ENCODE results near the gene HOXA9. TPM values are rescaled to one million over a fixed set of nuclear protein-coding genes. Genes with fewer than 3 reads are reported as not detected.

The HOXA9 gene
- total and polyA plus RNA-seq, 10 donors, result 0.46 to 3.0 (median 0.98) TPM

DNA sequence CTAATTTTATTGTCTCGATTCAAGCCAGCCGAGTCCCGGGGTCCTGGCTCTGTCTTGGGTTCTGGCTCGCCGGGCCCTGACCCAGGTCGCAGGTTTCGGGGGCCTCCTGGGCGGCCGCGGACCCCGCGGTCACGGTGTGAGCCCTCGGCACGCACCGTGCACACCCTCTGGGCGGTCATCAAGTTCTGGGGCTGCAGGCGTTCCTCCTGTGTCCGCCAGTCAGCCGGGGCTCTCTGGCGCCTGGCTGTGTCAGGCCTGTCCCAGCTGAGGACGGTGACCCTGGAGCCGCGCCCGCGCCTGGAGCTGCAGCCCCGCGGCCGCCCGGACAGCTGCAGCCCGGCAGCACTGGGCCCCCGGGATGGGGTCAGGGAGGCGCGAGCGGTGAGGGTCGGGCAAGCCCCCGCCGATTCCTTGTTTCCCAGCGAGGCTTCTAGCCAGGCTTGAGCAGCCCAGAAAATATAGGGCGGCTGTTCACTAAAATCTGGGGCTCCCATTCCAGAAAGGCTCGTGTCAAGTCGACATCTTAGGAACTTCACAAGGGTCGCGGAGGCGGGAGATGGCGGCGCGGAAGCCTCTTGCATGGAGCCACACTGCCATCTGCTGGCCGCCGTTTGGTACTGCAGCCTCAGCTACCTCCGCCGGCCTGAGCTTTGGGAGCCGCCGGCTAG lies 4.7 kb downstream of the HOXA9 start:
- peaks cover 16 to 96% (median 63%) of the 10 kb centered on the region in 6 donors for H3K4me1 ChIP-seq

DNA sequence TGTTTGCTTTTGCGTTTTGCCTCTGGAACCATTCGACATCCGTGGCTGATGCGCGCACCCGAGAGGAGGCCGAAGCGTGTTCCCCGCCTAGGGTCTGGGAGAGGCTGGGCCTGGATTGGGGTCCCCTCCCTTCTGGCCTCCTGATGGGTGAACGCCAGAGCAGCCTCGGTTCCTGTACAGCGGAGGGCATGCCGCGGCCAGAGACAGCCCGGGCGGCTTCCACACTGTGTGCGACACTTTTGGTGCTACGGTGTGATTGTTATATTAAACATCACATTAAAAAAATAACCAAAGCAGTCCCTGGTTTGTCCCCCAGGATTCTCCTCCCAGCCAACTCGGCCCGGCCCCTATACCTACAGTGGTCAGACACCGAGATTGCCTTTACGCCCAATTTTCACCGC lies 5.2 kb downstream of the HOXA9 start:
- WGBS, 5 donors, result 24 to 40% (median 27%) methylated on average over 11 to 23 of the region's 23 CpGs
- peaks cover 13 to 96% (median 63%) of the 10 kb centered on the region in 6 donors for H3K4me1 ChIP-seq
- peak overlapping the region in 5 of 8 donors; percentile 46 to 65 (median 51) for H3K27ac ChIP-seq
- H3K9me3 ChIP-seq, result peaks cover 0 to 8% (median 0%) of the 10 kb centered on the region in 8 donors
- no peaks in the 10 kb centered on the region for H3K36me3 ChIP-seq
- TF ChIP-seq POLR2AphosphoS5 (IDR thresholded peaks at IDR 0.05), result no peak
- TF ChIP-seq POLR2A (IDR thresholded peaks at IDR 0.05), result no peak
- TF ChIP-seq, protein P1, sequence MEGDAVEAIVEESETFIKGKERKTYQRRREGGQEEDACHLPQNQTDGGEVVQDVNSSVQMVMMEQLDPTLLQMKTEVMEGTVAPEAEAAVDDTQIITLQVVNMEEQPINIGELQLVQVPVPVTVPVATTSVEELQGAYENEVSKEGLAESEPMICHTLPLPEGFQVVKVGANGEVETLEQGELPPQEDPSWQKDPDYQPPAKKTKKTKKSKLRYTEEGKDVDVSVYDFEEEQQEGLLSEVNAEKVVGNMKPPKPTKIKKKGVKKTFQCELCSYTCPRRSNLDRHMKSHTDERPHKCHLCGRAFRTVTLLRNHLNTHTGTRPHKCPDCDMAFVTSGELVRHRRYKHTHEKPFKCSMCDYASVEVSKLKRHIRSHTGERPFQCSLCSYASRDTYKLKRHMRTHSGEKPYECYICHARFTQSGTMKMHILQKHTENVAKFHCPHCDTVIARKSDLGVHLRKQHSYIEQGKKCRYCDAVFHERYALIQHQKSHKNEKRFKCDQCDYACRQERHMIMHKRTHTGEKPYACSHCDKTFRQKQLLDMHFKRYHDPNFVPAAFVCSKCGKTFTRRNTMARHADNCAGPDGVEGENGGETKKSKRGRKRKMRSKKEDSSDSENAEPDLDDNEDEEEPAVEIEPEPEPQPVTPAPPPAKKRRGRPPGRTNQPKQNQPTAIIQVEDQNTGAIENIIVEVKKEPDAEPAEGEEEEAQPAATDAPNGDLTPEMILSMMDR (IDR thresholded peaks at IDR 0.05 in 8 of 11, conservative IDR thresholded peaks at IDR 0.05 in 3 of 11), result no peak
- H3K27me3 ChIP-seq (replicated peaks in 1 of 7), result peaks cover 4 to 100% (median 93%) of the 10 kb centered on the region in 7 donors
- intact Hi-C loops (cut with DNase I; ENCODE audit: low total_unique reads), result loop anchor here (5.0 to 10.0 kb wide), 3 partner anchors 478 to 1295 kb away; no protein-coding TSS in a partner anchor
- H3K4me3 ChIP-seq, result peak overlapping the region; percentile 54 to 87 (median 61)
- DNase-seq, result peak; percentile 79

More for the DNA sequence above, 4.7 kb downstream of the HOXA9 start:
- TF ChIP-seq POLR2A (IDR thresholded peaks at IDR 0.05), result no peak
- TF ChIP-seq, protein P1 (IDR thresholded peaks at IDR 0.05 in 8 of 11, conservative IDR thresholded peaks at IDR 0.05 in 3 of 11), result peak; percentile 95 to 100 (median 99)
- TF ChIP-seq POLR2AphosphoS5 (IDR thresholded peaks at IDR 0.05), result peak in 2 of 3 donors; percentile 61 to 62
- WGBS, 5 donors, result 1 to 4% (median 2%) methylated on average over 35 to 54 of the region's 54 CpGs
- peak; percentile 96 for DNase-seq
- intact Hi-C loops (cut with DNase I; ENCODE audit: low total_unique reads), result loop anchor here (5.0 to 10.0 kb wide), 3 partner anchors 478 to 1296 kb away; no protein-coding TSS in a partner anchor
- Histone ChIP-seq H3K9me3 (peaks cover 0 to 12% (median 0%) of the 10 kb centered on the region in 8 donors), H3K36me3 (no peaks in the 10 kb centered on the region), H3K27ac (peak overlapping the region in 7 of 8 donors; percentile 5 to 65 (median 49)), H3K27me3 (replicated peaks in 1 of 7) (peaks cover 8 to 100% (median 93%) of the 10 kb centered on the region in 7 donors), H3K4me3 (peak overlapping the region; percentile 54 to 87 (median 61))

DNA sequence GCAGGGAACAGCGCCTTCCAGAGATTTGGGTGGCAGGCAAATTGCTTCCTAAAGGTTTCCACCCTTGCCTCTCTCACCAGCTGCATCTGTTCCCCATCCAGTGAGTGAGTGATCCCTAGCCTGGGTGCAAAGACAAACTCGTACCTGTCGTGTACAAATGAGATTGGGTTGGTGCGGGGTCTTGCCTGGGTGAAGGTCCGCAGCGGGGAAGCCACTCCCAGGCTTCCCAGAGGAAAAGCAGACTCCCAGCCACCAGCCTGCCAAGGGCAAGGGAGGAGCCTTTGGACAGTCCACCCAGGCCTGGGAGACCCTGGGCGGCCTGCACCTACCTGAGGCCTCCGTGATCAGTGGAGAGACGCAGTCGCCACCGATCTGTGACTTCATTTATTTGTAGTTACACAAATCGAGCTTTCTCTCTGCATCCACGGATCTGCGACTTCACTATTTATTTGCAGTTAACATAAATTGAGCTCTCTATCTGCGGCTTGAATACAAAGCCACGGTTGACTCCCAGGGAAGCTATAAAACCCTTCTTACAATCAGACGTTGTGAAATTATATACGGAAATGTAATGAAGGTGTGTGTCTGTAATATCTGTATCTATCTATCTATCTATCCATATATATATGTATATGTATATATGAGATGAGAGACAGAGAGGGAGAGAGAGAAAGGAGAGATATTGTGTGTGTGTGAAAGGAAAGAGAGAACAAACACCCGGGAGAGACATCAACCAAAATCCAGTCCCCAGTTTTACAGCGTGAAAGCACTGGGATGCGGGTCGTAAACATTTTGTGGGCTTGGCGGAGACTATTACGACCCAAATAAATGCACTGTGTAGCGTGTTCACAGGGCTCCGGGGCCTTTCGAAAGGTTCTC lies 5.8 kb downstream of the HOXA9 start:
- Histone ChIP-seq H3K9me3 (peaks cover 0 to 4% (median 0%) of the 10 kb centered on the region in 8 donors), H3K4me3 (peak overlapping the region in 4 of 8 donors; percentile 54 to 87 (median 72)), H3K36me3 (no peaks in the 10 kb centered on the region), H3K27me3 (replicated peaks in 1 of 7) (peaks cover 5 to 100% (median 93%) of the 10 kb centered on the region in 7 donors), H3K4me1 (peaks cover 10 to 96% (median 63%) of the 10 kb centered on the region in 6 donors), H3K27ac (no peak overlapping the region)
- intact Hi-C loops (cut with DNase I; ENCODE audit: low total_unique reads), result loop anchor here (5.0 to 10.0 kb wide), 3 partner anchors 477 to 1295 kb away; no protein-coding TSS in a partner anchor
- DNase-seq, result no peak
- TF ChIP-seq POLR2A (IDR thresholded peaks at IDR 0.05) (no peak), POLR2AphosphoS5 (IDR thresholded peaks at IDR 0.05) (no peak)
- TF ChIP-seq, protein P1 (IDR thresholded peaks at IDR 0.05 in 8 of 11, conservative IDR thresholded peaks at IDR 0.05 in 3 of 11), result no peak
- WGBS, 5 donors, result 37 to 59% (median 51%) methylated on average over 27 of the region's 27 CpGs
